GM23338 (cell line): ENCODE results near the gene PLPPR3.

Experiments used
- EZH2 ChIP-seq: fragments of 200-600 bp; sonication (generic); IDR thresholded peaks from one replicate; pipeline ENCODE4 v1.8.0; 2017; ENCODE audit warnings: antibody characterized with exemption, mild to moderate bottlenecking, low read depth; ENCODE audit not compliant: unreplicated experiment
- EZH2phosphoT487 ChIP-seq: fragments of 200-600 bp; sonication (generic); IDR thresholded peaks from one replicate; pipeline ENCODE4 v1.8.1; 2018; ENCODE audit warnings: antibody characterized with exemption; ENCODE audit not compliant: unreplicated experiment
- JUNB ChIP-seq: IDR thresholded peaks from one replicate; pipeline ENCODE4 v1.6.1; 2016; ENCODE audit warnings: antibody characterized with exemption; ENCODE audit not compliant: unreplicated experiment
- POLR2AphosphoS5 ChIP-seq: IDR thresholded peaks from 2 replicates; pipeline ENCODE4 v1.6.1; 2016; ENCODE audit warnings: antibody characterized with exemption, low read depth
- TF ChIP-seq, protein P1 (sequence below): IDR thresholded peaks from one replicate; pipeline ENCODE4 v1.6.1; 2018; ENCODE audit warnings: antibody characterized with exemption; ENCODE audit not compliant: unreplicated experiment
- TF ChIP-seq, protein P2 (sequence below), 2 experiments: fragments of 200-600 bp in 1 of 2; sonication (generic) in 1 of 2; conservative IDR thresholded peaks; 2 replicates each; pipeline versions ENCODE4 v1.5.1 to v1.6.1; 2016 to 2017; ENCODE audit warnings: antibody characterized with exemption in 2 of 2, low read depth in 2 of 2, mild to moderate bottlenecking in 2 of 2, moderate library complexity in 1 of 2

DNA sequence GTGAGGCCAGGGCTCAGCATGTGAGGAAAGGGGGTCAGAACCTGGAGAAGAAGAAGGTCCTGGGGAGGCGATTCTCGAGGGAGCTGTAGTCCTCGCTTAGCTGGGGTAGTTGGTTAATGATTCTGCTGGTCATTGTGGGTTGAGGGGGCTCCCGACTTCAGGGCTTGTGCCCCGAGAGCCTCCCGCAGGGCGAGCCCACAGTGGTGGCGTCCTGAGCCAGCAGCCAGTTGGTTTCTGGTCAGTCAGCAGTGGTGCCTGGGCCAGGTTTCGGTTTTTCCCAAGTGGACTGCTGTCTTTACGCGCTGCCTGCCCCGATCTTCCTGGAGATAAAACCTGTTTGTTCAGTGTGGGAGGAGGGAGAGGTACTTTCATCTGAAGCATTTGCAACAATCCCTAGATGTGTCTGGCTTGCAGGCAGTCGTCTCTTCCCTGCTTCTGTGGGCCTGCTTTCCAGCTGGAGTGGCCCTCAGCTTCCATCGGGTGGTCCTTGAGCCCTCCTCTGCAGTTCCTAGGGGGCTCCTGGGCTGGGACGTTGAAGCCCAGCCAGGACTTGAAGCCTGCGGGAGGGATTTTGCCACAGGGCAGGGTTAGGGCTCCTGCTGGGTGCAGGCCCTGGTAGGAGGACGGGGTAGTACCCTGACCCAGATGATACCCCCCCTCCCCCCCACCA, 21.3 kb downstream of the PLPPR3 start:
- TF ChIP-seq, protein P1, sequence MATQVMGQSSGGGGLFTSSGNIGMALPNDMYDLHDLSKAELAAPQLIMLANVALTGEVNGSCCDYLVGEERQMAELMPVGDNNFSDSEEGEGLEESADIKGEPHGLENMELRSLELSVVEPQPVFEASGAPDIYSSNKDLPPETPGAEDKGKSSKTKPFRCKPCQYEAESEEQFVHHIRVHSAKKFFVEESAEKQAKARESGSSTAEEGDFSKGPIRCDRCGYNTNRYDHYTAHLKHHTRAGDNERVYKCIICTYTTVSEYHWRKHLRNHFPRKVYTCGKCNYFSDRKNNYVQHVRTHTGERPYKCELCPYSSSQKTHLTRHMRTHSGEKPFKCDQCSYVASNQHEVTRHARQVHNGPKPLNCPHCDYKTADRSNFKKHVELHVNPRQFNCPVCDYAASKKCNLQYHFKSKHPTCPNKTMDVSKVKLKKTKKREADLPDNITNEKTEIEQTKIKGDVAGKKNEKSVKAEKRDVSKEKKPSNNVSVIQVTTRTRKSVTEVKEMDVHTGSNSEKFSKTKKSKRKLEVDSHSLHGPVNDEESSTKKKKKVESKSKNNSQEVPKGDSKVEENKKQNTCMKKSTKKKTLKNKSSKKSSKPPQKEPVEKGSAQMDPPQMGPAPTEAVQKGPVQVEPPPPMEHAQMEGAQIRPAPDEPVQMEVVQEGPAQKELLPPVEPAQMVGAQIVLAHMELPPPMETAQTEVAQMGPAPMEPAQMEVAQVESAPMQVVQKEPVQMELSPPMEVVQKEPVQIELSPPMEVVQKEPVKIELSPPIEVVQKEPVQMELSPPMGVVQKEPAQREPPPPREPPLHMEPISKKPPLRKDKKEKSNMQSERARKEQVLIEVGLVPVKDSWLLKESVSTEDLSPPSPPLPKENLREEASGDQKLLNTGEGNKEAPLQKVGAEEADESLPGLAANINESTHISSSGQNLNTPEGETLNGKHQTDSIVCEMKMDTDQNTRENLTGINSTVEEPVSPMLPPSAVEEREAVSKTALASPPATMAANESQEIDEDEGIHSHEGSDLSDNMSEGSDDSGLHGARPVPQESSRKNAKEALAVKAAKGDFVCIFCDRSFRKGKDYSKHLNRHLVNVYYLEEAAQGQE = no peak
- TF ChIP-seq, protein P2, sequence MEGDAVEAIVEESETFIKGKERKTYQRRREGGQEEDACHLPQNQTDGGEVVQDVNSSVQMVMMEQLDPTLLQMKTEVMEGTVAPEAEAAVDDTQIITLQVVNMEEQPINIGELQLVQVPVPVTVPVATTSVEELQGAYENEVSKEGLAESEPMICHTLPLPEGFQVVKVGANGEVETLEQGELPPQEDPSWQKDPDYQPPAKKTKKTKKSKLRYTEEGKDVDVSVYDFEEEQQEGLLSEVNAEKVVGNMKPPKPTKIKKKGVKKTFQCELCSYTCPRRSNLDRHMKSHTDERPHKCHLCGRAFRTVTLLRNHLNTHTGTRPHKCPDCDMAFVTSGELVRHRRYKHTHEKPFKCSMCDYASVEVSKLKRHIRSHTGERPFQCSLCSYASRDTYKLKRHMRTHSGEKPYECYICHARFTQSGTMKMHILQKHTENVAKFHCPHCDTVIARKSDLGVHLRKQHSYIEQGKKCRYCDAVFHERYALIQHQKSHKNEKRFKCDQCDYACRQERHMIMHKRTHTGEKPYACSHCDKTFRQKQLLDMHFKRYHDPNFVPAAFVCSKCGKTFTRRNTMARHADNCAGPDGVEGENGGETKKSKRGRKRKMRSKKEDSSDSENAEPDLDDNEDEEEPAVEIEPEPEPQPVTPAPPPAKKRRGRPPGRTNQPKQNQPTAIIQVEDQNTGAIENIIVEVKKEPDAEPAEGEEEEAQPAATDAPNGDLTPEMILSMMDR (conservative IDR thresholded peaks at IDR 0.05; ENCODE audit: low read depth in 2 of 2) = no peak
- TF ChIP-seq EZH2 = no peak
- TF ChIP-seq POLR2AphosphoS5 = no peak
- TF ChIP-seq EZH2phosphoT487 = no peak
- no peak for TF ChIP-seq JUNB
